ENCODE measurements around the gene HPSE2. TPM values are rescaled to one million over a fixed set of nuclear protein-coding genes. Genes with fewer than 3 reads are reported as not detected.
A peak's percentile ranks its signal among the peaks of the same experiment; 100 is the strongest.

The HPSE2 gene
- total RNA-seq, 2 donors from 2014 or later, result 0.18 to 0.74 TPM

DNA sequence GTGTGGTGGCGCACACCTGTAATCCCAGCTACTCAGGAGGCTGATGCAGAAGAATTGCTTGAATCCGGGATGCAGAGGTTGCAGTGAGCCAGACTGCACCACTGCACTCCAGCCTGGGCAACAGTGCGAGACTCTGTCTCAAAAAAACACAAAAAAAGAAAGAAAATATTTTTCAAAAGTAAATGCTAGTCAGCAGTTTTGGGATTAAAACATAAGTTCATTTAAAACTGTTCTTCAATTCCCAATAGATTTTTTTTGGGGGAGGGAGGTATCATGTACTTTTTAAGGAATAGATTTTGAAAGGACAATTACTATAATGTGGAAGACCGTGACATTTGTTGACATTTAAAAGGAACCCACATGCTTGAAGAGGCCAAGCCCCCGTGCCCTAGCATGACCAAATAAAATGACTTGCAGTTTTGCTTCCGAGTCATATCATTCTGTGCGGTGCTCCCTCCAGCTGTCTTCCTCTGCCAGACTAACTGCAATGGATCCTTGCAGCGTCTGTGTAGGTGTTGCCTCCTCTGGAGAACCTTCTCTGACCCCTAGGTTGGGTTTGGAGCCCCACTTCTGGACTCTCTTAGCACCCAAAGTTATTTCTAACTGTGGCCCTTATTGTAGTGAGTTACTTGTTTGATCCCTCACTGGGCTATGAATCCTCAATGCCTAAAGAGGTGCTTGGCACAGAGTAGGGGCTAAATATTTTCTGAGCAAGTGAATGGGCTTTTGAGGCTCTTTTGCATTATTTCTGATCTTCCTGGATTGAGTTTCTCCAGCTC is 771.5 kb downstream of the HPSE2 start:
- ATAC-seq (no peak), DNase-seq (no peak)
- intact Hi-C loops (cut with DNase I), result loop anchor here in 1 of 2 donors (10.0 kb wide), 3 partner anchors 901 to 1151 kb away; partner anchors contain the start of gene GOT1

- ATAC-seq (no peak), DNase-seq (no peak)
- intact Hi-C loops (cut with DNase I), result loop anchor here in 1 of 2 donors (10.0 kb wide), 3 partner anchors 902 to 1152 kb away; partner anchors contain the start of gene GOT1
These were observed 772.6 kb downstream of the HPSE2 start for GRCh38 chr10:98463016-98463415.

DNA sequence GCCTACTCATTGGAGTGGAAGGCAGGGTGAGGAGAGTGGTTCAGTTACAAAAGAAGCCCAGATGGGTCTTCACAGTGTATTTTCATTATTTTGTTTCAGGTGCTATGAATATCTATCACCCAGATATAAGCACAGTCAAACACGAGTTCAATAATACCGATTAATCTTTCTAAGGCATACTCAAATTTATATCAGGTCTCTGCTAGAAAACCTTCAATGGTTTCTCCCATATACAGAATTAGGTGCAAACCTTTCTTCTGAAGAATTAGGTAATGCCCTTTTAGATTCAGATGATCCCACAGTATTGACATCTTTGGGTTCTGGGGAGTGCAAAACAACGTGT is 774.2 kb downstream of the HPSE2 start:
- ATAC-seq (no peak), DNase-seq (no peak)
- intact Hi-C loops (cut with DNase I), result loop anchor here in 1 of 2 donors (10.0 kb wide), 3 partner anchors 903 to 1153 kb away; partner anchors contain the start of gene GOT1

DNA sequence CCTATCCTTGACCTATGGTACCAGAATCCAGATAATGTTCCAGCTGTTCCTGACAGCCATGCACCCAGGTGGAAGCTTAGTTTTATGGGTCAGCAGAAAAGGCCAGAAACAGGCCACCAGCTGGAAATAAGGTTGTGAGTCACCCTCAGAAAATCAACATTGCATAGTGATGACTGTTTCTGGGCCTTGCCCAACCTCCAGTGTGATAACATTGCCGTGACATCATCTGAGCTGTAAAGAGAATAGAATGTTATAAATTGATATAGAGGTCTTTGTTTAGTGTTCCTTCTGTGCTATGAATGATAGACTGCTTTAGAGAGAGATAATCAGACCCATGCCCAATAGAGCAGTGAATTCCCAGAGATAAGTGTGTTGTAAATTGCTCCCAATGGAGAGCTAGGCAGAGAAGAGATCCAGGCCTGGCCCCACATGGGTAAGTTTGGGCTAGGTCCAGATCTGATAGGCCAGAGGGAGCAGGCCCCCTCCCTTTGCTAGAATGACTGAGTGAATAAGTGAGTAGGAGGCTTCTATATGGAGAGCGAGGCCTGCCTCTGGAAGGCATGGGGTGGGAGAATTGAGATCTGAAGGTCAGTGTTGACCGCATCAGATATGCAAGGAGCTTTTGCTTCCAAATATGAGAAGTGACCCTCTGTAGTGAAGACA is 774.7 kb downstream of the HPSE2 start:
- peak; percentile 39 for DNase-seq
- intact Hi-C loops (cut with DNase I), result loop anchor here in 1 of 2 donors (10.0 kb wide), 3 partner anchors 904 to 1154 kb away; partner anchors contain the start of gene GOT1

GRCh38 chr10:98458809-98459784 is 776.6 kb downstream of the HPSE2 start:
- intact Hi-C loops (cut with DNase I), result no loop called here
- no peak for ATAC-seq

More for the DNA sequence above, 774.7 kb downstream of the HPSE2 start:
- ATAC-seq, result peak; percentile 87 to 95

GRCh38 chr10:98457721-98458120 is 777.9 kb downstream of the HPSE2 start:
- ATAC-seq, result no peak
- DNase-seq, result no peak
- intact Hi-C loops (cut with DNase I), result no loop called here

More at GRCh38 chr10:98458809-98459784, 776.6 kb downstream of the HPSE2 start:
- DNase-seq, result no peak

DNA sequence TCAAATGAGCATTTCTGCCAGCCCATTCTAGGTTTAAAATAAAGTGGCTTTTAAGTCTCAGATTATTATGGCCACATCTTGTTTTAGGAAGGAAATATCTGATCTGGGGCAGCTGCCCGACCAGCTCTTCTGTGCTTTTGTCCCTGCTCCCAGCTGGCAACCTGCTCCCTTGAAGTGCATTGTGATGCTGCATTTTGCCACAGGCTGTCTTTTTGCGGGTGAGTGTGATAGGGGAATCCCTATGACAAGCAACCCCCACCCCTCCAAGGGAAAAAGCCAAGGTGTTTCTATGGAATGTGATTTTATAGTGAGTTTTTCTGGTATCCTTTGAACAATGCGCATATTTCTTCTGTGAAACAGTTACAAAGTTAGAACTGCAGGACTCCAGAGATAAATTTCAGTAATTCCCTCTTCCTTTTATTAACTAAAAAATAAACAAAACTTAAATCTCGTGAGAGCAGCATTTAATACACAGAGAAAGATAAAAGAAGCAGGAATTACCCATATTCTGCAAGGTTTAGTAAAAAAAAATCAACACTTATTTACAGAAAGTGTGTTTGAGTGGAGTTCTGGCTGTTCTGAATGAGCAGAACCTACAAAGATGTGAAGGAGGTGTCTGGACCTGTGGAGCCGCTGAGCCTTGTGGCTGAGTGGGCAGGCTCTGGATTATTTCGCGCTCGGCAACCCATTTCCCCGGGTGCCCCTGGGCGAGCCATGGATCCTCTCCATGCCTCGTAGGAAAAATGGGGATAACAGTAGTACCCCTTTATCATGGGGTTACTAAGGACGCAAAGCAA is 778.8 kb downstream of the HPSE2 start:
- intact Hi-C loops (cut with DNase I), result no loop called here
- no peak for ATAC-seq
- no peak for DNase-seq

- DNase-seq (no peak), ATAC-seq (no peak)
- intact Hi-C loops (cut with DNase I), result no loop called here
These were observed 779.5 kb downstream of the HPSE2 start for GRCh38 chr10:98456043-98456570.

DNA sequence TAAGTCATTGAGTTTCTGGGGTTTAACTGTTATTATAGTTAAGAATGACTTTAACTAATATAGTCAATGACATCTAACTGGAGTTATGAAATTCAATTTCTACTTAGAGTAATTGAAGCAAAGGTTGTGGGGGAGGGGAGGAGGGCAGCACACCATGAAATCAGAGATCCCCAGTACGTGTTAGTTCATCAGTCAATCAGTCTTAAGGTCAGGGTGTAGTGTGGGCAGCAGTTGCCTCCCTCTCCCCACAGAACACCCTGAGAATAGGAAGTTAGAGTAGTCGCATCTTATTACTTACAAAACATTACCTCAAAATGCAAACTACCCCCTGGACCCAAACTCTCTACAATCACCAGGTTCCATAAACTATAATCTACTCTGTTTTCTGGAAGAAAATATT is 781.9 kb downstream of the HPSE2 start:
- ATAC-seq, result no peak
- intact Hi-C loops (cut with DNase I), result no loop called here
- no peak for DNase-seq

- no peak for ATAC-seq
- no peak for DNase-seq
- intact Hi-C loops (cut with DNase I), result no loop called here
These were observed 785.0 kb downstream of the HPSE2 start for GRCh38 chr10:98450618-98451017.

DNA sequence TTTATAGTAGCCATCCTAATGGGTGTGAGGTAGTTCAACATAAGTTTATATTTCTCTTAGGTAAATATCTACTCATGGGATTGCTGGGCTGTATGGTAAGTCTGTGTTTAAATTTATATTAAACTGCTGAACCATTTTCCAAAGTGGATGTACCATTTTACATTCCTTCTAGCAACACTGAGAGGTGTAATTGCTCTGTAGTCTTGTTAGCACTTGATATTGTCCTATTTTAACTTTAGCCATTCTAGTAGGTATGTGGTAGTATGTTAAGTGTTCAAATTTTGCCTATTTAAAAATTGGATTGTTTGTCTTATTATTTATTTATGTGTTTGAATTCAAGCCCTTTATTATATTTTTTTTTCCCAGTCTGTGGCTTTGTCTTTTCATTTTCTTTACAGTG is 786.4 kb downstream of the HPSE2 start:
- DNase-seq (no peak), ATAC-seq (no peak)
- intact Hi-C loops (cut with DNase I), result no loop called here

- ATAC-seq (peak; percentile 98), DNase-seq (peak; percentile 88)
- intact Hi-C loops (cut with DNase I), result no loop called here
These were observed 788.9 kb downstream of the HPSE2 start, which contains the start of gene HPS1 for GRCh38 chr10:98446661-98447221. Gene HPS1, minus strand, starts transcription at chr10:98446935. Its CDS starts 3,695 bp downstream, at chr10:98443240.

DNA sequence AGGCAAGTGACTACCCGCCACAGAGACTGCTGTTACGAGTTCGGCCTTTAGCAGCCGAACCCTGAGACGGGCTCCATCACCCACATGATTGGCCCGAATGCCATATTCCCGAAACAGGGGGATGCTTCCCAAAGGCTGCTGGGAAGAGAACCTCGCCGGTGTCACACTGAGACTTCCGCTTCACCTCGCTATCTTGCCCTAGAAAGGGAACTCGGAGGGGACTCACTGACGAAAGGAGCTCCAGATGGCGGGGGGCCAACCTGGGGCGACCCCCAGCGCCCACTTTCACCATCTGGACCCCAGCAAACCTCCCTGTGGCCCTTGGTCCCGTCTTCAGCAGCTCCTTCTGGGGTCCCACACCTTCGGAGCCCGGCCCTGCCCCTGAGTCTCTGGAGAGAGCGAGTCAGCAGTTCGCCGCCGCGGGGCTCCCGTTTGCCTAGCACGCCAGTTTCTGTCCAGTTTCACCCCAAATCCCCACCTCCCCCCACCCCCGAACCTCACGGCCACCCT is 789.4 kb downstream of the HPSE2 start:
- ATAC-seq (peak; percentile 51 to 67), DNase-seq (no peak)
- intact Hi-C loops (cut with DNase I), result no loop called here

DNA sequence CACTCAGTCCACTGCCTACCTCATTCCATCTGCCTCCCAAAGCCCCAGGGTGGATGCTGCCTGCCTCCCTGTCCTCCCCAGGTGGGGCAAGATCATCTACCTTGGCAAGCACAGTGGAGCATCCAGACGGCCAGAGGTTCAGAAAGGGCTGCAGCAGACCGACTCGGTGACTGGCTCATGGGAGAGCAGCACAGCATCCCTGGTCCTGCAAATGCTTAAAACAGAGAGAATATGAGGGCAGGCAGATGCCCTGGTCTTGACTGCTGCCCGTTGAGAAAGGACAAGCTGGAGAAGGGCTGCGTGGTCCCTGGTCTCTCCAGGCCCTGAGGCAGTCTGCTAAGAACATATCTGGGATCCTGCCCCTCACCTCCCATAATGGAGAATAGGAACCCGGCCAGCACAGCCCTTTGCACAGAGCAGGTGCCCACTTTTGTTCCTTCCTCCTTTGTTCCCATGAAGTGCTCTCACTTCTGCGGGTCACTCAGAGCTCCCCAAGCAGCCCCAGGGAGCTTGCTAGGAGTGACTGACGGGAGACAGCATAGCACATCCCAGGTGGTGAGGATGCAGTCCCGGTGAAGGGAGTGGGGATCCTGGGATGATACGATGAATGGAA is 790.3 kb downstream of the HPSE2 start:
- ATAC-seq (no peak), DNase-seq (no peak)
- intact Hi-C loops (cut with DNase I), result no loop called here

GRCh38 chr10:98444314-98445006 is 791.2 kb downstream of the HPSE2 start:
- no peak for DNase-seq
- intact Hi-C loops (cut with DNase I), result no loop called here
- ATAC-seq, result no peak

- DNase-seq, result no peak
- intact Hi-C loops (cut with DNase I), result no loop called here
- ATAC-seq, result no peak
These were observed 796.9 kb downstream of the HPSE2 start for GRCh38 chr10:98438715-98439114.

DNA sequence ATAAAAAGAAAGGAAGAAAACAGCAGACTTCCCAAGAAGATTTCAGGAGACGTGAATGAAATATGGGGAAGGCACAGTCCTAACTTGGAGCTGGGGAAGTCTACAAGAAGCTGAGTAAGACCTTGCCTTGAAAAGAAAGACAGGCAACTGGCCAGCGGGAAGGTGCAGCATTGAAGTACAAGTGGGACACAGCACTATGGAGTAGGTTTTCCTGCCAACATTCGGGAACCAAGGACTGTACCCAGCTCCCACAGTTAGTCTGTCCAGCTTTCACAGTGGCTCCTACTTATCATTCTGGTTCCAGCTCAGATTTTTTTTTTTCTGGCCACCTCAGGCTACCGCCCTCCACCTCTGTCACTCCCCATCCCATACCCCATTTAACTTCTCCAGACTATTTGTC is 798.9 kb downstream of the HPSE2 start:
- ATAC-seq (peak in 1 of 2 donors; percentile 74), DNase-seq (no peak)
- intact Hi-C loops (cut with DNase I), result no loop called here

Measured in left cardiac atrium (tissue), 4 donors.